H1 (cell line): ENCODE data around the gene CLEC16A.

Experiments
- CHD2 ChIP-seq: IDR thresholded peaks from 2 replicates; pipeline ENCODE4 v1.6.1; 2012; ENCODE audit warnings: low read length, improper control_type of control experiment
- CREB1 ChIP-seq: IDR thresholded peaks from 2 replicates; pipeline ENCODE4 v1.6.1; 2012; ENCODE audit warnings: inconsistent platforms
- EZH2 ChIP-seq: fragments of 200-600 bp; sonication (generic); IDR thresholded peaks from 2 replicates; pipeline ENCODE4 v1.7.1; 2012; ENCODE audit warnings: low read depth, mild to moderate bottlenecking, moderate library complexity, low read length, inconsistent platforms; ENCODE audit not compliant: severe bottlenecking
- SP2 ChIP-seq: IDR thresholded peaks from 2 replicates; pipeline ENCODE4 v1.6.1; 2012; ENCODE audit warnings: mild to moderate bottlenecking, low read length, inconsistent platforms
- TF ChIP-seq, protein P1 (sequence below): IDR thresholded peaks from 2 replicates; pipeline ENCODE4 v1.6.1; 2012; ENCODE audit warnings: inconsistent platforms
- TF ChIP-seq, protein P2 (sequence below), 3 experiments: IDR thresholded peaks; 1 replicate in 2 of 3; 2 replicates in 1 of 3; pipeline versions ENCODE4 v1.5.1 to v1.6.1; 2011; ENCODE audit warnings: low read length in 3 of 3, mild to moderate bottlenecking in 3 of 3, inconsistent platforms in 2 of 3, low read depth in 1 of 3, moderate library complexity in 1 of 3; ENCODE audit not compliant: insufficient read depth in 1 of 3; ENCODE audit errors: control extremely low read depth in 1 of 3

DNA sequence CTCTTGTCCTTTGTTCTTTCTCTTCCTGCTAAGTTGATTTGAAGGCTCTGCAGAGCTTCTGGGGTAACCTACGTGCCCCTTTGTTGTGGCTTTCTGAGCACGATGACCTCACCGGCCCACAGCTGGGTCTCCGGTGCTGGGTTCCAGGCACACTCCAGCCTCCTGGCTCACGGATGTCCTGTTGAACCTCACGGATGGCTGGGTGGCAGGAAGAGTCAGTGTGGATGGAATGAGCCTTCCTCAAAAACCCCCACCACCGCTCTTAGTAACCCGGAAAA, 195.7 kb downstream of the CLEC16A start:
- TF ChIP-seq CHD2 (no peak), EZH2 (no peak), SP2 (no peak), CREB1 (no peak)
- TF ChIP-seq, protein P1, sequence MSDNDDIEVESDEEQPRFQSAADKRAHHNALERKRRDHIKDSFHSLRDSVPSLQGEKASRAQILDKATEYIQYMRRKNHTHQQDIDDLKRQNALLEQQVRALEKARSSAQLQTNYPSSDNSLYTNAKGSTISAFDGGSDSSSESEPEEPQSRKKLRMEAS = no peak
- TF ChIP-seq, protein P2, sequence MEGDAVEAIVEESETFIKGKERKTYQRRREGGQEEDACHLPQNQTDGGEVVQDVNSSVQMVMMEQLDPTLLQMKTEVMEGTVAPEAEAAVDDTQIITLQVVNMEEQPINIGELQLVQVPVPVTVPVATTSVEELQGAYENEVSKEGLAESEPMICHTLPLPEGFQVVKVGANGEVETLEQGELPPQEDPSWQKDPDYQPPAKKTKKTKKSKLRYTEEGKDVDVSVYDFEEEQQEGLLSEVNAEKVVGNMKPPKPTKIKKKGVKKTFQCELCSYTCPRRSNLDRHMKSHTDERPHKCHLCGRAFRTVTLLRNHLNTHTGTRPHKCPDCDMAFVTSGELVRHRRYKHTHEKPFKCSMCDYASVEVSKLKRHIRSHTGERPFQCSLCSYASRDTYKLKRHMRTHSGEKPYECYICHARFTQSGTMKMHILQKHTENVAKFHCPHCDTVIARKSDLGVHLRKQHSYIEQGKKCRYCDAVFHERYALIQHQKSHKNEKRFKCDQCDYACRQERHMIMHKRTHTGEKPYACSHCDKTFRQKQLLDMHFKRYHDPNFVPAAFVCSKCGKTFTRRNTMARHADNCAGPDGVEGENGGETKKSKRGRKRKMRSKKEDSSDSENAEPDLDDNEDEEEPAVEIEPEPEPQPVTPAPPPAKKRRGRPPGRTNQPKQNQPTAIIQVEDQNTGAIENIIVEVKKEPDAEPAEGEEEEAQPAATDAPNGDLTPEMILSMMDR (IDR thresholded peaks at IDR 0.05; ENCODE audit: control extremely low read depth in 1 of 3, insufficient read depth in 1 of 3, low read depth in 1 of 3, low read length in 3 of 3) = no peak
